ENCODE measurements around the gene KRTAP13-4.

KRTAP13-4 gene

GRCh38 chr21:30425826-30426225 is 4.2 kb upstream of the KRTAP13-4 start, which contains the start of gene KRTAP13-3:
TSS of gene KRTAP13-3 (minus strand) at chr21:30425926. CDS start at chr21:30425912, 14 bp downstream.
- H3K79me2 ChIP-seq (ENCODE audit: insufficient read depth, low read length): no peaks in the 10 kb centered on the region
- TF ChIP-seq CTCF (IDR thresholded peaks at IDR 0.05; ENCODE audit: insufficient read depth, low read length, poor library complexity, severe bottlenecking): no peak
- TF ChIP-seq EZH2phosphoT487 (conservative IDR thresholded peaks at IDR 0.05; ENCODE audit: low read length): no peak
- no peaks in the 10 kb centered on the region for H3K9me3 ChIP-seq (ENCODE audit: insufficient read depth, low read length)
- H3K4me2 ChIP-seq (ENCODE audit: low read depth, low read length, poor library complexity, severe bottlenecking): no peak within 1 kb of the TSS
- H3K36me3 ChIP-seq (ENCODE audit: low read length): no peaks in the 10 kb centered on the region
- H3K4me3 ChIP-seq (ENCODE audit: insufficient read depth, low read length, poor library complexity, severe bottlenecking): no peak within 1 kb of the TSS
- H3K27me3 ChIP-seq (ENCODE audit: low read length): no peaks in the 10 kb centered on the region
- no peaks in the 10 kb centered on the region for H4K20me1 ChIP-seq (ENCODE audit: low read depth, low read length)
- H3K9ac ChIP-seq (ENCODE audit: low read length): no peak within 1 kb of the TSS
- no peaks in the 10 kb centered on the region for H3K9me2 ChIP-seq (replicated peaks; ENCODE audit: insufficient read depth, low read length)
- H3K27ac ChIP-seq (ENCODE audit: low read depth, low read length): no peak within 1 kb of the TSS
- no peaks in the 10 kb centered on the region for H3F3A ChIP-seq (ENCODE audit: insufficient read depth)
- no peak within 1 kb of the TSS for H2AFZ ChIP-seq (ENCODE audit: low read depth, low read length, severe bottlenecking)

GRCh38 chr21:30426731-30427130 is 3.3 kb upstream of the KRTAP13-4 start:
- TF ChIP-seq EZH2phosphoT487 (conservative IDR thresholded peaks at IDR 0.05; ENCODE audit: low read length): no peak
- no peak for TF ChIP-seq CTCF (IDR thresholded peaks at IDR 0.05; ENCODE audit: insufficient read depth, low read length, poor library complexity, severe bottlenecking)
- H3K4me3 ChIP-seq (ENCODE audit: insufficient read depth, low read length, poor library complexity, severe bottlenecking): no peak overlapping the region
- H3K9me3 ChIP-seq (ENCODE audit: insufficient read depth, low read length): no peaks in the 10 kb centered on the region
- no peaks in the 10 kb centered on the region for H3K36me3 ChIP-seq (ENCODE audit: low read length)
- H4K20me1 ChIP-seq (ENCODE audit: low read depth, low read length): no peaks in the 10 kb centered on the region
- no peaks in the 10 kb centered on the region for H3F3A ChIP-seq (ENCODE audit: insufficient read depth)
- no peaks in the 10 kb centered on the region for H3K79me2 ChIP-seq (ENCODE audit: insufficient read depth, low read length)
- H3K27ac ChIP-seq (ENCODE audit: low read depth, low read length): no peak overlapping the region
- no peaks in the 10 kb centered on the region for H3K9me2 ChIP-seq (replicated peaks; ENCODE audit: insufficient read depth, low read length)
- H3K9ac ChIP-seq (ENCODE audit: low read length): no peak overlapping the region
- no peak overlapping the region for H3K4me2 ChIP-seq (ENCODE audit: low read depth, low read length, poor library complexity, severe bottlenecking)
- no peak overlapping the region for H2AFZ ChIP-seq (ENCODE audit: low read depth, low read length, severe bottlenecking)
- H3K27me3 ChIP-seq (ENCODE audit: low read length): no peaks in the 10 kb centered on the region

- Histone ChIP-seq H3K9me3 (ENCODE audit: insufficient read depth, low read length) (no peaks in the 10 kb centered on the region), H3K4me2 (ENCODE audit: low read depth, low read length, poor library complexity, severe bottlenecking) (no peak overlapping the region), H3K9ac (ENCODE audit: low read length) (no peak overlapping the region), H4K20me1 (ENCODE audit: low read depth, low read length) (no peaks in the 10 kb centered on the region), H3K27ac (ENCODE audit: low read depth, low read length) (no peak overlapping the region), H3K27me3 (ENCODE audit: low read length) (no peaks in the 10 kb centered on the region), H3F3A (ENCODE audit: insufficient read depth) (no peaks in the 10 kb centered on the region), H3K79me2 (ENCODE audit: insufficient read depth, low read length) (no peaks in the 10 kb centered on the region), H3K36me3 (ENCODE audit: low read length) (no peaks in the 10 kb centered on the region), H3K4me3 (ENCODE audit: insufficient read depth, low read length, poor library complexity, severe bottlenecking) (no peak overlapping the region), H2AFZ (ENCODE audit: low read depth, low read length, severe bottlenecking) (no peak overlapping the region), H3K9me2 (replicated peaks; ENCODE audit: insufficient read depth, low read length) (no peaks in the 10 kb centered on the region)
- TF ChIP-seq EZH2phosphoT487 (conservative IDR thresholded peaks at IDR 0.05; ENCODE audit: low read length) (no peak), CTCF (IDR thresholded peaks at IDR 0.05; ENCODE audit: insufficient read depth, low read length, poor library complexity, severe bottlenecking) (peak; percentile 49)
These were observed 4.1 kb downstream of the KRTAP13-4 start for GRCh38 chr21:30434033-30434631.
